A549 (cell line): ENCODE data around the gene WDR48. TPM values are rescaled to one million over a fixed set of nuclear protein-coding genes. Genes with fewer than 3 reads are reported as not detected.
A peak's percentile ranks its signal among the peaks of the same experiment; 100 is the strongest.

Source experiments
- ATAC-seq, 2 experiments: fragments of 200-7000 bp in 1 of 2; fragments of >200 bp in 1 of 2; cut with Nextera tagmentation in 1 of 2; cut with Tn5 transposase in 1 of 2; 3 replicates each; pipeline versions ENCODE4 v1.8.0 to v1.9.1; 2018 to 2020; ENCODE audit warnings: mild to moderate bottlenecking in 1 of 2, moderate library complexity in 1 of 2
- CTCF ChIA-PET: fragments of 300-600 bp; sonication (Branson Sonifier 250); formaldehyde crosslinking; extraction: SDS; loops from one replicate; lab custom pipeline; 2021; ENCODE audit warnings: antibody characterized with exemption, inconsistent platforms; lab: Yijun Ruan, JAX
- POLR2A ChIA-PET: fragments of 350-600 bp; formaldehyde crosslinking; extraction: SDS; loops from one replicate; lab custom pipeline; 2021; ENCODE audit warnings: antibody characterized with exemption, inconsistent platforms; lab: Yijun Ruan, JAX
- DNase-seq, 2 experiments: peaks; one replicate each; pipeline versions ENCODE4 v3.0.0 to v3.0.0-alpha.2; 2011 to 2016; ENCODE audit warnings: low read depth in 1 of 2, low spot score in 1 of 2
- FAIRE-seq: peaks from 2 replicates; lab custom pipeline; 2011; peaks lifted over from hg19 to GRCh38; lab: Jason Lieb, UNC
- H3K27ac ChIP-seq, 2 experiments: fragments of >200 bp; sonication (Bioruptor Twin); formaldehyde crosslinking; 3 replicates each; pipeline ENCODE4 v1.5.1; 2016 to 2017
- H3K4me1 ChIP-seq: fragments of >200 bp; sonication (Bioruptor Twin); formaldehyde crosslinking; 3 replicates; pipeline ENCODE4 v1.6.1; 2016
- H3K4me2 ChIP-seq: fragments of >200 bp; sonication (Bioruptor Twin); formaldehyde crosslinking; 3 replicates; pipeline ENCODE4 v1.6.1; 2016
- H3K4me3 ChIP-seq: fragments of >200 bp; sonication (Bioruptor Twin); formaldehyde crosslinking; 3 replicates; pipeline ENCODE4 v1.5.1; 2016
- H3K9me3 ChIP-seq: fragments of >200 bp; sonication (Bioruptor Twin); formaldehyde crosslinking; 3 replicates; pipeline ENCODE4 v1.6.1; 2016
- CBX2 ChIP-seq: fragments of 200-600 bp; sonication (generic); IDR thresholded peaks from 2 replicates; pipeline ENCODE4 v1.6.1; 2016; ENCODE audit warnings: low read depth, mild to moderate bottlenecking, borderline replicate concordance
- CHD2 ChIP-seq: fragments of 150-350 bp; IDR thresholded peaks from 2 replicates; pipeline ENCODE4 v1.6.1; 2014; ENCODE audit warnings: low read length; ENCODE audit not compliant: partially characterized antibody
- EP300 ChIP-seq, 2 experiments: fragments of >200 bp; sonication (Bioruptor Twin); formaldehyde crosslinking; IDR thresholded peaks; 2 replicates in 1 of 2; 3 replicates in 1 of 2; pipeline ENCODE4 v1.6.1; 2016 to 2017
- ESRRA ChIP-seq: fragments of 150-350 bp; IDR thresholded peaks from 2 replicates; pipeline ENCODE4 v1.6.1; 2014; ENCODE audit warnings: mild to moderate bottlenecking, low read length, borderline replicate concordance
- FOSL2 ChIP-seq, 2 experiments: fragments of 450-650 bp in 1 of 2; fragments of >200 bp in 1 of 2; sonication (Bioruptor Twin) in 1 of 2; formaldehyde crosslinking; IDR thresholded peaks; 2 replicates each; pipeline versions ENCODE4 v1.5.0 to v1.6.1; 2016 to 2020; ENCODE audit warnings: mild to moderate bottlenecking in 1 of 2, moderate library complexity in 1 of 2
- JUNB ChIP-seq: fragments of >200 bp; sonication (Bioruptor Twin); formaldehyde crosslinking; IDR thresholded peaks from 2 replicates; pipeline ENCODE4 v1.6.1; 2016
- MAFK ChIP-seq: fragments of 450-650 bp; IDR thresholded peaks from 2 replicates; pipeline ENCODE4 v1.6.1; 2014; ENCODE audit not compliant: partially characterized antibody
- PBX3 ChIP-seq: IDR thresholded peaks from 2 replicates; pipeline ENCODE4 v1.6.1; 2012
- PHF8 ChIP-seq: fragments of 200-600 bp; sonication (generic); IDR thresholded peaks from 2 replicates; pipeline ENCODE4 v1.6.1; 2016; ENCODE audit warnings: low read depth, mild to moderate bottlenecking, antibody characterized with exemption, moderate library complexity, borderline replicate concordance
- RAD21 ChIP-seq, 2 experiments: fragments of >200 bp in 1 of 2; sonication (Bioruptor Twin) in 1 of 2; formaldehyde crosslinking in 1 of 2; IDR thresholded peaks in 1 of 2; conservative IDR thresholded peaks in 1 of 2; 2 replicates in 1 of 2; 3 replicates in 1 of 2; pipeline ENCODE4 v1.6.1; 2012 to 2018; ENCODE audit warnings: inconsistent platforms in 1 of 2
- RFX5 ChIP-seq: fragments of 450-650 bp; IDR thresholded peaks from 2 replicates; pipeline ENCODE4 v1.7.1; 2014; ENCODE audit warnings: antibody characterized with exemption, mild to moderate bottlenecking, moderate library complexity
- SMC3 ChIP-seq: fragments of >200 bp; sonication (Bioruptor Twin); formaldehyde crosslinking; IDR thresholded peaks from 3 replicates; pipeline ENCODE4 v1.6.1; 2018; ENCODE audit warnings: inconsistent platforms
- TFCP2L1 ChIP-seq: fragments of 250-450 bp; sonication (Bioruptor Pico); IDR thresholded peaks from 2 replicates; pipeline ENCODE4 v1.5.0; 2021; ENCODE audit warnings: mild to moderate bottlenecking
- ZFP36 ChIP-seq: fragments of 450-650 bp; IDR thresholded peaks from 2 replicates; pipeline ENCODE4 v1.6.1; 2014; ENCODE audit warnings: borderline replicate concordance; ENCODE audit not compliant: partially characterized antibody
- WGBS: methylation state at CpG from one replicate; pipeline ENCODE4 v1.1.6; 2017; ENCODE audit errors: missing lambda C conversion rate; 5-methylcytosine and 5-hydroxymethylcytosine counted together
- polyA plus RNA-seq, 4 experiments: library from polyadenylated mRNA; depleted of rRNA in 3 of 4; stranded (reverse); fragments of >200 nt; fragmentation: RNase III in 1 of 4; extraction: RNeasy Plus Mini Kit Qiagen cat#74134 plus additional on column Dnase treatment in 1 of 4; gene quantifications; 2 replicates in 3 of 4; 3 replicates in 1 of 4; pipeline ENCODE4 v1.2.3, GENCODE V29; 2011 to 2017
- TF ChIP-seq, protein P1 (sequence below): fragments of >200 bp; sonication (Bioruptor Twin); formaldehyde crosslinking; IDR thresholded peaks from 3 replicates; pipeline ENCODE4 v1.5.1; 2016
- TF ChIP-seq, protein P2 (sequence below): fragments of 450-650 bp; IDR thresholded peaks from 2 replicates; pipeline ENCODE4 v1.6.1; 2014; ENCODE audit warnings: antibody characterized with exemption

Gene WDR48
- polyA plus RNA-seq, 2 of the 4 experiments (the other 2 are of a cell fraction) = 18.8 to 41.0 TPM

DNA sequence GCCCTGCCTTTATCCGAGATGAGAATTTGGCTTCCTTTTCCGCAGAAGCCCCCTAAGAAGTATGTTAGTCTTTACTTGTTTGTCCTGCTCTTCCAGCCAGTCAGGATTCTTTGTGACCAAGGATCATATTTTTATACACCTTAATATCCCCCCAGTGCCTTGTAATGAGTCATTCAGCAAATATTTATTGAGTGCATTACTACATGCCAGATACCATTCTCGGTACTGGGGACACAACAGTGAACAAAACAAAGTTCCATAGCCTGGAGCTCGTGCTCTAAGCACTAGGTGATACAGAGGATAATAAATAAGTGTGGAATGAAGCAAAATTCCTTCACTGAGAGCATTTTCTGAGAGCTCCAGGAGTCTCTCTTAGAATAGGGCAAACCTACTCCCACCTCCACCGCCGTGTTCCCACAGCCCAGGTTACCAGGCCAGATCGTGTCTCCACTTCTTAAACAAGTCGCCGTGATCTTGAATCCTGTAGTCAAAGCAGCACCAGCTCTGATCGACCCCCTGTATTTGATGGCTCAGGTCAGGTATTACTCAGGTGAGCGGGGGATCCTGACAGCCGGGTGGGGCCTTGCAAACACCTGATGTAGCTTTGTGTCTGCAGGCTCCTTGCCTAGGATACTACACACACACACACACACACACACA is 74.2 kb downstream of the WDR48 start:
- Histone ChIP-seq H3K4me1 (peaks cover 18% of the 10 kb centered on the region), H3K4me3 (no peak overlapping the region), H3K27ac (peak overlapping the region; percentile 27 to 35; a peak in 3 of 6 replicates), H3K9me3 (no peaks in the 10 kb centered on the region), H3K4me2 (peak overlapping the region; percentile 63)
- ChIA-PET CTCF (interaction anchor here (0.7 to 22.7 kb wide), 37 partner anchors 8 to 252 kb away, joined by 3 to 383 read pairs (median 6); partner anchors contain the start of genes CX3CR1, GORASP1, TTC21A and XIRP1), POLR2A (interaction anchor here (0.6 to 1.3 kb wide), 6 partner anchors 10 to 162 kb away, joined by 3 to 5 read pairs (median 4); partner anchors contain the start of genes GORASP1 and TTC21A)
- WGBS = 60% methylated on average over 12 of the region's 12 CpGs
- no peak for FAIRE-seq
- no peak for DNase-seq
- no peak for TF ChIP-seq JUNB
- no peak for TF ChIP-seq PHF8
- TF ChIP-seq FOSL2 (IDR thresholded peaks at IDR 0.05) = no peak; the same call in 1 of the 2 replicates
- peak; percentile 59 for TF ChIP-seq FOSL2 (CRISPR knock-in tag; IDR thresholded peaks at IDR 0.05)
- no peak for TF ChIP-seq PBX3
- TF ChIP-seq ZFP36 = no peak
- no peak for TF ChIP-seq ESRRA
- no peak for TF ChIP-seq MAFK
- no peak for TF ChIP-seq RFX5
- peak; percentile 39 to 57; a peak in 5 of 6 replicates for ATAC-seq

DNA sequence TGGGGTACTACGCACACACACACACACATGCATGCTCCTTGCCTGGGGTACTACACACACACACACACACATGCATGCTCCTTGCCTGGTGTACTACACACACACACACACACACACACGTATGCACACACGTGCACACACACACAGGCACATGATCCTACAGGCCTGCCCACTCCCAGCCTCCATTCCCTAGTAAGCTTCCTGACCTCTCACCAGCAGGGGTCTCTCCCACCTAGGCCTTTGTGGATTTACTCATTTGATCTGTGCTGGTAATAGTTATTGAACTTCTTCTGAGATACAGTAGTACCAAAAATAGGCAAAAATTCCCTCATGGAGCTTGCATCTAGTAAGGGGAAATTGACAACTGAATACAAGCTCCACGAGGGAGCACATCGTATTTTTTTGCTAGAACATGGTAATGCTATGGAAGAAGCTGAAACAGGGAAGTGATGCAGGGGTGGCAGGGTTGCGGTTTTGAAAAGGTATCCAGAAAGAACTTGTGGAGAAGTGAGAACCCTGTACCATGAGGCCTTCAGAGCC is 74.8 kb downstream of the WDR48 start:
- H3K4me2 ChIP-seq = peak overlapping the region; percentile 63; the same call in 2 of the 3 replicates
- H3K4me1 ChIP-seq = peaks cover 18% of the 10 kb centered on the region
- peak; percentile 73 to 88 for ATAC-seq
- DNase-seq = peak in 1 of 2 experiments; percentile 72
- no peaks in the 10 kb centered on the region for H3K9me3 ChIP-seq
- ChIA-PET CTCF (interaction anchor here (0.6 to 22.7 kb wide), 41 partner anchors 9 to 251 kb away, joined by 3 to 383 read pairs (median 5); partner anchors contain the start of genes CX3CR1, GORASP1, TTC21A and XIRP1), POLR2A (interaction anchor here (0.6 to 1.3 kb wide), 5 partner anchors 9 to 162 kb away, joined by 3 to 5 read pairs (median 4); partner anchors contain the start of genes GORASP1 and TTC21A)
- TF ChIP-seq CBX2 (no peak), CHD2 (no peak), TFCP2L1 (CRISPR knock-in tag) (no peak), EP300 (IDR thresholded peaks at IDR 0.05) (no peak), RAD21 (conservative IDR thresholded peaks at IDR 0.05 in 1 of 2, IDR thresholded peaks at IDR 0.05 in 1 of 2) (peak; percentile 78 to 92), SMC3 (peak; percentile 80)
- TF ChIP-seq, protein P1, sequence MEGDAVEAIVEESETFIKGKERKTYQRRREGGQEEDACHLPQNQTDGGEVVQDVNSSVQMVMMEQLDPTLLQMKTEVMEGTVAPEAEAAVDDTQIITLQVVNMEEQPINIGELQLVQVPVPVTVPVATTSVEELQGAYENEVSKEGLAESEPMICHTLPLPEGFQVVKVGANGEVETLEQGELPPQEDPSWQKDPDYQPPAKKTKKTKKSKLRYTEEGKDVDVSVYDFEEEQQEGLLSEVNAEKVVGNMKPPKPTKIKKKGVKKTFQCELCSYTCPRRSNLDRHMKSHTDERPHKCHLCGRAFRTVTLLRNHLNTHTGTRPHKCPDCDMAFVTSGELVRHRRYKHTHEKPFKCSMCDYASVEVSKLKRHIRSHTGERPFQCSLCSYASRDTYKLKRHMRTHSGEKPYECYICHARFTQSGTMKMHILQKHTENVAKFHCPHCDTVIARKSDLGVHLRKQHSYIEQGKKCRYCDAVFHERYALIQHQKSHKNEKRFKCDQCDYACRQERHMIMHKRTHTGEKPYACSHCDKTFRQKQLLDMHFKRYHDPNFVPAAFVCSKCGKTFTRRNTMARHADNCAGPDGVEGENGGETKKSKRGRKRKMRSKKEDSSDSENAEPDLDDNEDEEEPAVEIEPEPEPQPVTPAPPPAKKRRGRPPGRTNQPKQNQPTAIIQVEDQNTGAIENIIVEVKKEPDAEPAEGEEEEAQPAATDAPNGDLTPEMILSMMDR = peak; percentile 64
- TF ChIP-seq, protein P2, sequence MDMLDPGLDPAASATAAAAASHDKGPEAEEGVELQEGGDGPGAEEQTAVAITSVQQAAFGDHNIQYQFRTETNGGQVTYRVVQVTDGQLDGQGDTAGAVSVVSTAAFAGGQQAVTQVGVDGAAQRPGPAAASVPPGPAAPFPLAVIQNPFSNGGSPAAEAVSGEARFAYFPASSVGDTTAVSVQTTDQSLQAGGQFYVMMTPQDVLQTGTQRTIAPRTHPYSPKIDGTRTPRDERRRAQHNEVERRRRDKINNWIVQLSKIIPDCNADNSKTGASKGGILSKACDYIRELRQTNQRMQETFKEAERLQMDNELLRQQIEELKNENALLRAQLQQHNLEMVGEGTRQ = peak; percentile 45; the same call in 1 of the 2 replicates
- H3K4me3 ChIP-seq = no peak overlapping the region
- peak; percentile 56 for FAIRE-seq
- 59% methylated on average over 6 of the region's 6 CpGs for WGBS
- peak overlapping the region in 1 of 2 experiments; percentile 27; a peak in 1 of 6 replicates for H3K27ac ChIP-seq
